Measurements from ENCODE around the gene ST3GAL3.

- no peak for TF ChIP-seq POLR2AphosphoS5 (IDR thresholded peaks at IDR 0.05)
- TF ChIP-seq CTCF (IDR thresholded peaks at IDR 0.05): no peak
These were observed 14.0 kb upstream of the ST3GAL3 start for GRCh38 chr1:43693371-43693770.

Measured in breast epithelium (tissue), 3 donors.